22Rv1 (cell line): ENCODE results near the gene CPNE9.

Experiments used
- ZFX ChIP-seq: fragments of 450-650 bp; IDR thresholded peaks from 2 replicates; pipeline ENCODE4 v1.6.1; 2017; ENCODE audit warnings: antibody characterized with exemption, borderline replicate concordance
- TF ChIP-seq, protein P1 (sequence below): fragments of 450-650 bp; IDR thresholded peaks from 2 replicates; pipeline ENCODE4 v1.5.1; 2017; ENCODE audit warnings: mild to moderate bottlenecking

GRCh38 chr3:9691636-9692035, 12.0 kb upstream of the CPNE9 start:
- TF ChIP-seq, protein P1, sequence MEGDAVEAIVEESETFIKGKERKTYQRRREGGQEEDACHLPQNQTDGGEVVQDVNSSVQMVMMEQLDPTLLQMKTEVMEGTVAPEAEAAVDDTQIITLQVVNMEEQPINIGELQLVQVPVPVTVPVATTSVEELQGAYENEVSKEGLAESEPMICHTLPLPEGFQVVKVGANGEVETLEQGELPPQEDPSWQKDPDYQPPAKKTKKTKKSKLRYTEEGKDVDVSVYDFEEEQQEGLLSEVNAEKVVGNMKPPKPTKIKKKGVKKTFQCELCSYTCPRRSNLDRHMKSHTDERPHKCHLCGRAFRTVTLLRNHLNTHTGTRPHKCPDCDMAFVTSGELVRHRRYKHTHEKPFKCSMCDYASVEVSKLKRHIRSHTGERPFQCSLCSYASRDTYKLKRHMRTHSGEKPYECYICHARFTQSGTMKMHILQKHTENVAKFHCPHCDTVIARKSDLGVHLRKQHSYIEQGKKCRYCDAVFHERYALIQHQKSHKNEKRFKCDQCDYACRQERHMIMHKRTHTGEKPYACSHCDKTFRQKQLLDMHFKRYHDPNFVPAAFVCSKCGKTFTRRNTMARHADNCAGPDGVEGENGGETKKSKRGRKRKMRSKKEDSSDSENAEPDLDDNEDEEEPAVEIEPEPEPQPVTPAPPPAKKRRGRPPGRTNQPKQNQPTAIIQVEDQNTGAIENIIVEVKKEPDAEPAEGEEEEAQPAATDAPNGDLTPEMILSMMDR = no peak
- TF ChIP-seq ZFX = no peak
